ENCODE results near the gene KRTAP9-2. TPM values are rescaled to one million over a fixed set of nuclear protein-coding genes. Genes with fewer than 3 reads are reported as not detected.
"Not testable (repeated sequence)": the region's sequence is repeated elsewhere in the genome, so short reads cannot be mapped to it uniquely, and the experiment has no call there.

The KRTAP9-2 gene
- total RNA-seq, 1 donor from 2014 or later, result not detected

GRCh38 chr17:41249637-41250240 is 23.3 kb downstream of the KRTAP9-2 start, which contains the start of gene KRTAP9-4:
Gene KRTAP9-4 (plus strand): TSS chr17:41249687. CDS start chr17:41249721, 34 bp downstream.
- not testable (repeated sequence) for H3F3A ChIP-seq (ENCODE audit: low read depth); H3K4me3 ChIP-seq; H3K27me3 Mint-ChIP-seq (ENCODE audit: insufficient read depth, low read depth); H3K79me2 ChIP-seq (ENCODE audit: low read depth); H3K4me1 ChIP-seq; H2AFZ ChIP-seq (replicated peaks); H3K27ac Mint-ChIP-seq; H4K20me1 ChIP-seq (ENCODE audit: low read depth); H3K9me3 ChIP-seq (ENCODE audit: low read depth); H3K27me3 ChIP-seq; H3K36me3 ChIP-seq; H3K36me3 Mint-ChIP-seq; H3K9ac ChIP-seq; H3K27ac ChIP-seq; H3K4me3 Mint-ChIP-seq; H3K4me2 ChIP-seq; H3K4me1 Mint-ChIP-seq; DNase-seq (ENCODE audit: low spot score); H3K9me3 Mint-ChIP-seq

- Histone ChIP-seq H3K79me2 (ENCODE audit: low read depth) (no peaks in the 10 kb centered on the region), H3K27ac (no peak overlapping the region), H3K9me3 (ENCODE audit: low read depth) (no peaks in the 10 kb centered on the region), H3K4me3 (no peak overlapping the region), H3K4me1 (no peaks in the 10 kb centered on the region), H3K27me3 (no peaks in the 10 kb centered on the region), H3F3A (ENCODE audit: low read depth) (no peaks in the 10 kb centered on the region), H3K9ac (no peak overlapping the region), H4K20me1 (ENCODE audit: low read depth) (no peaks in the 10 kb centered on the region), H2AFZ (replicated peaks) (no peak overlapping the region), H3K36me3 (no peaks in the 10 kb centered on the region), H3K4me2 (no peak overlapping the region)
- no peak overlapping the region for H3K4me3 Mint-ChIP-seq
- no peak for DNase-seq (ENCODE audit: low spot score)
- no peak for TF ChIP-seq EZH2 (IDR thresholded peaks at IDR 0.05)
- TF ChIP-seq EZH2phosphoT487 (IDR thresholded peaks at IDR 0.05), result no peak
- no peak for TF ChIP-seq CTCF (IDR thresholded peaks at IDR 0.05)
- H3K36me3 Mint-ChIP-seq, result no peaks in the 10 kb centered on the region
- no peaks in the 10 kb centered on the region for H3K4me1 Mint-ChIP-seq
- peaks cover 13% of the 10 kb centered on the region for H3K27me3 Mint-ChIP-seq (ENCODE audit: insufficient read depth, low read depth)
- no peak overlapping the region for H3K27ac Mint-ChIP-seq
- H3K9me3 Mint-ChIP-seq, result no peaks in the 10 kb centered on the region
Measured at GRCh38 chr17:41251261-41251660, 24.8 kb downstream of the KRTAP9-2 start.

DNA sequence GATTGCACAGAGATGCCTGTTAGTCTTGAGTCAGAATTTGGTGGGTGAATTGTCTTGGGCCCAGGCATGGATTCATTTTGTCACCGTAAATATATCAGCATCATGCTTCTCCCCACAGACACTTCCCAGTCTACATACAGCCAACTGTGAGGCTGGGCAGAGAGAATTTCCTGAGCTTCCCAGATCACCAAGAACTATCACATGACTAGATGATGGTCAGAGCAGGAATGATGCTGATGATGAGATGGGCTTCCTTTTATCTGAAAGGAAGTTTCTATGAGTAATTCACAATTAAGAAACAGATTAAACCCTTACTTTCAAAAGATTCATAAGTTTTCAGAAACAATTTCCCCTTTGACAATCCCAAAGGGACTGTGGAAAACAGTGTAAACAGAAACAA is 28.4 kb downstream of the KRTAP9-2 start:
- Histone ChIP-seq H2AFZ (replicated peaks) (no peak overlapping the region), H3K36me3 (no peaks in the 10 kb centered on the region), H3K4me3 (no peak overlapping the region), H4K20me1 (ENCODE audit: low read depth) (no peaks in the 10 kb centered on the region), H3K27ac (no peak overlapping the region), H3K27me3 (no peaks in the 10 kb centered on the region), H3F3A (ENCODE audit: low read depth) (no peaks in the 10 kb centered on the region), H3K79me2 (ENCODE audit: low read depth) (no peaks in the 10 kb centered on the region), H3K4me1 (no peaks in the 10 kb centered on the region), H3K9me3 (ENCODE audit: low read depth) (no peaks in the 10 kb centered on the region), H3K4me2 (no peak overlapping the region), H3K9ac (no peak overlapping the region)
- TF ChIP-seq EZH2phosphoT487 (IDR thresholded peaks at IDR 0.05) (no peak), CTCF (IDR thresholded peaks at IDR 0.05) (no peak), EZH2 (IDR thresholded peaks at IDR 0.05) (no peak)
- Mint-ChIP-seq H3K4me3 (no peak overlapping the region), H3K4me1 (no peaks in the 10 kb centered on the region), H3K27ac (no peak overlapping the region), H3K36me3 (no peaks in the 10 kb centered on the region), H3K9me3 (no peaks in the 10 kb centered on the region), H3K27me3 (ENCODE audit: insufficient read depth, low read depth) (peaks cover 7% of the 10 kb centered on the region)
- no peak for DNase-seq (ENCODE audit: low spot score)

- H3K9me3 ChIP-seq (ENCODE audit: low read depth); H2AFZ ChIP-seq (replicated peaks); H3K9me3 Mint-ChIP-seq; H3K9ac ChIP-seq; H3K27me3 ChIP-seq; H3K4me3 ChIP-seq; H3K27me3 Mint-ChIP-seq (ENCODE audit: insufficient read depth, low read depth); DNase-seq (ENCODE audit: low spot score); H3K79me2 ChIP-seq (ENCODE audit: low read depth); H3K4me3 Mint-ChIP-seq; H3K27ac ChIP-seq; H4K20me1 ChIP-seq (ENCODE audit: low read depth); H3K36me3 ChIP-seq; H3K4me2 ChIP-seq; H3K27ac Mint-ChIP-seq; H3F3A ChIP-seq (ENCODE audit: low read depth); H3K36me3 Mint-ChIP-seq; H3K4me1 ChIP-seq; H3K4me1 Mint-ChIP-seq: not testable (repeated sequence)
Measured at GRCh38 chr17:41255381-41256290, 29.2 kb downstream of the KRTAP9-2 start, which contains the start of gene KRTAP9-9. Gene KRTAP9-9 (plus strand): TSS chr17:41255384.
